SK-N-SH (cell line): ENCODE data around the gene ACSF3. TPM values are rescaled to one million over a fixed set of nuclear protein-coding genes. Genes with fewer than 3 reads are reported as not detected.

Experiments used
- CTCF ChIA-PET: fragments of 300-600, 350-600 bp; formaldehyde crosslinking; extraction: SDS; loops from one replicate; lab custom pipeline; 2021; lab: Yijun Ruan, JAX
- POLR2A ChIA-PET: fragments of 350-600 bp; sonication (Branson Sonifier 250); formaldehyde crosslinking; extraction: SDS; loops from one replicate; lab custom pipeline; 2020; ENCODE audit warnings: antibody characterized with exemption, inconsistent platforms; lab: Yijun Ruan, JAX
- DNase-seq: peaks from one replicate; pipeline ENCODE4 v3.0.0; 2012
- H2AFZ ChIP-seq: fragments of 200-600 bp; sonication (generic); 2 replicates; pipeline ENCODE4 v1.8.1; 2016; ENCODE audit warnings: antibody characterized with exemption, mild to moderate bottlenecking, low read depth
- H3F3A ChIP-seq: fragments of 200-600 bp; sonication (generic); replicated peaks from 2 replicates; pipeline ENCODE3; 2016; ENCODE audit warnings: antibody characterized with exemption, mild to moderate bottlenecking; ENCODE audit not compliant: insufficient read depth
- H3K27ac ChIP-seq, 2 experiments: fragments of 200-500 bp in 1 of 2; fragments of 200-600 bp in 1 of 2; sonication (Bioruptor generic) in 1 of 2; sonication (generic), shearing (Covaris generic) in 1 of 2; 2 replicates each; pipeline versions ENCODE4 v1.5.1 to v1.6.1; 2014 to 2016; ENCODE audit warnings: low read depth in 2 of 2, inconsistent platforms in 1 of 2, low read length in 1 of 2, mild to moderate bottlenecking in 1 of 2, mixed read lengths in 1 of 2
- H3K27me3 ChIP-seq: fragments of 200-600 bp; sonication (generic), shearing (Covaris generic); 2 replicates; pipeline ENCODE4 v1.6.1; 2016; ENCODE audit warnings: mixed run types; ENCODE audit not compliant: insufficient read depth
- H3K36me3 ChIP-seq, 2 experiments: fragments of 200-500 bp in 1 of 2; fragments of 200-600 bp in 1 of 2; sonication (Bioruptor generic) in 1 of 2; sonication (generic) in 1 of 2; replicated peaks in 1 of 2; 2 replicates each; pipeline versions ENCODE3 to v1.5.1; 2014 to 2016; ENCODE audit warnings: low read length in 1 of 2, mild to moderate bottlenecking in 1 of 2; ENCODE audit not compliant: insufficient read depth in 2 of 2, control insufficient read depth in 1 of 2
- H3K4me1 ChIP-seq, 2 experiments: fragments of 200-500 bp in 1 of 2; fragments of 200-600 bp in 1 of 2; sonication (Bioruptor generic) in 1 of 2; sonication (generic), shearing (Covaris generic) in 1 of 2; 2 replicates each; pipeline versions ENCODE4 v1.5.1 to v1.6.1; 2014 to 2016; ENCODE audit warnings: low read depth in 1 of 2, low read length in 1 of 2, mixed run types in 1 of 2; ENCODE audit not compliant: insufficient read depth in 2 of 2, control insufficient read depth in 1 of 2
- H3K4me2 ChIP-seq: fragments of 200-600 bp; sonication (generic), shearing (Covaris generic); 2 replicates; pipeline ENCODE4 v1.6.1; 2017; ENCODE audit warnings: mixed run types
- H3K4me3 ChIP-seq, 2 experiments: fragments of 200-500 bp in 1 of 2; fragments of 200-600 bp in 1 of 2; sonication (Bioruptor generic) in 1 of 2; sonication (generic), shearing (Covaris generic) in 1 of 2; 2 replicates each; pipeline versions ENCODE4 v1.5.1 to v1.8.1; 2014 to 2016; ENCODE audit warnings: low read depth in 2 of 2, inconsistent platforms in 1 of 2, low read length in 1 of 2, mild to moderate bottlenecking in 1 of 2, mixed read lengths in 1 of 2, moderate library complexity in 1 of 2
- H3K79me2 ChIP-seq: fragments of 200-600 bp; sonication (generic); 2 replicates; pipeline ENCODE4 v1.8.1; 2017; ENCODE audit warnings: mild to moderate bottlenecking; ENCODE audit not compliant: insufficient read depth
- H3K9ac ChIP-seq: fragments of 200-600 bp; sonication (generic); 2 replicates; pipeline ENCODE4 v1.6.1; 2017; ENCODE audit warnings: mixed run types
- H3K9me2 ChIP-seq: fragments of 200-600 bp; sonication (generic); 2 replicates; pipeline ENCODE4 v1.6.1; 2017; ENCODE audit warnings: mixed run types
- H3K9me3 ChIP-seq: fragments of 200-600 bp; sonication (generic); 2 replicates; pipeline ENCODE4 v1.6.1; 2017; ENCODE audit warnings: mixed run types, mild to moderate bottlenecking, moderate library complexity
- H4K20me1 ChIP-seq: fragments of 200-600 bp; sonication (generic); 2 replicates; pipeline ENCODE4 v1.6.1; 2017; ENCODE audit warnings: mild to moderate bottlenecking, mixed run types; ENCODE audit not compliant: insufficient read depth
- CTCF ChIP-seq: fragments of 200-600 bp; sonication (generic); IDR thresholded peaks from 2 replicates; pipeline ENCODE4 v1.6.1; 2017; ENCODE audit warnings: antibody characterized with exemption, mild to moderate bottlenecking, moderate library complexity
- EZH2phosphoT487 ChIP-seq: fragments of 200-600 bp; sonication (generic); IDR thresholded peaks from 2 replicates; pipeline ENCODE4 v1.6.1; 2017; ENCODE audit warnings: low read depth, mixed run types, mild to moderate bottlenecking, antibody characterized with exemption, moderate library complexity, borderline replicate concordance
- FOSL2 ChIP-seq: IDR thresholded peaks from 2 replicates; pipeline ENCODE4 v1.4.0; 2012; ENCODE audit warnings: low read depth, mild to moderate bottlenecking, moderate library complexity, borderline replicate concordance
- FOXJ3 ChIP-seq: sonication (generic); formaldehyde crosslinking; IDR thresholded peaks from 2 replicates; pipeline ENCODE4 v1.5.1; 2020; ENCODE audit warnings: mild to moderate bottlenecking, missing genetic modification reagents
- IRF3 ChIP-seq: fragments of 150-350 bp; IDR thresholded peaks from 2 replicates; pipeline ENCODE4 v1.6.1; 2016; ENCODE audit warnings: mild to moderate bottlenecking, low read depth, low read length
- NFIC ChIP-seq: IDR thresholded peaks from 2 replicates; pipeline ENCODE4 v1.4.0; 2012; ENCODE audit warnings: borderline replicate concordance
- PBX3 ChIP-seq: IDR thresholded peaks from 2 replicates; pipeline ENCODE4; 2012
- RAD21 ChIP-seq: IDR thresholded peaks from 2 replicates; pipeline ENCODE4 v1.6.1; 2012; ENCODE audit warnings: mild to moderate bottlenecking, low read length
- TCF12 ChIP-seq: IDR thresholded peaks from 2 replicates; pipeline ENCODE4 v1.4.0; 2012
- TEAD4 ChIP-seq: IDR thresholded peaks from 2 replicates; pipeline ENCODE4 v1.4.0; 2012; ENCODE audit warnings: mild to moderate bottlenecking, borderline replicate concordance; ENCODE audit not compliant: insufficient read depth
- YY1 ChIP-seq: IDR thresholded peaks from 2 replicates; pipeline ENCODE4 v1.4.0; 2012; ENCODE audit warnings: low read depth, mild to moderate bottlenecking
- ZBTB33 ChIP-seq: IDR thresholded peaks from 2 replicates; pipeline ENCODE4 v1.4.0; 2012; ENCODE audit warnings: low read depth, borderline replicate concordance
- WGBS: methylation state at CpG from one replicate; pipeline ENCODE4 v1.1.6; 2017; ENCODE audit warnings: low lambda C conversion rate; 5-methylcytosine and 5-hydroxymethylcytosine counted together
- polyA plus RNA-seq, 3 experiments: library from polyadenylated mRNA; depleted of rRNA; stranded (reverse); fragments of >200 nt; gene quantifications; 2 replicates each; pipeline ENCODE4 v1.2.3, GENCODE V29; 2012

ACSF3 gene
- polyA plus RNA-seq, 1 of the 3 experiments (the other 2 are of a cell fraction), result 18.8 TPM

- H2AFZ ChIP-seq, result no peak overlapping the region
- H3K9me3 ChIP-seq, result no peaks in the 10 kb centered on the region
- no peaks in the 10 kb centered on the region for H3K79me2 ChIP-seq
- peaks cover 0 to 20% of the 10 kb centered on the region in 2 experiments; a peak in 1 of 4 replicates for H3K4me1 ChIP-seq
- TF ChIP-seq EZH2phosphoT487 (no peak), RAD21 (no peak), NFIC (no peak), TCF12 (no peak), FOXJ3 (CRISPR knock-in tag) (no peak), ZBTB33 (no peak), IRF3 (no peak), TEAD4 (no peak), PBX3 (no peak), YY1 (no peak), CTCF (no peak), FOSL2 (no peak)
- CTCF ChIA-PET, result no interaction called here
- H3F3A ChIP-seq, result no peaks in the 10 kb centered on the region
- no peak overlapping the region for H3K9ac ChIP-seq
- POLR2A ChIA-PET, result no interaction called here
- H3K4me2 ChIP-seq, result no peak overlapping the region
- H3K9me2 ChIP-seq, result no peaks in the 10 kb centered on the region
- 20% methylated on average over 1 of the region's 11 CpGs for WGBS
- DNase-seq, result no peak
- no peak overlapping the region for H3K4me3 ChIP-seq
- peaks cover 14% of the 10 kb centered on the region; the same call in 1 of the 2 replicates for H3K27me3 ChIP-seq
- no peaks in the 10 kb centered on the region for H3K36me3 ChIP-seq
- H3K27ac ChIP-seq, result no peak overlapping the region
- H4K20me1 ChIP-seq, result no peaks in the 10 kb centered on the region
These were observed 37.1 kb upstream of the ACSF3 start for GRCh38 chr16:89056592-89056991.
